NCI-H187 (cell line): Measurements from ENCODE around the gene FAM193A.
"Not testable (repeated sequence)": the region's sequence is repeated elsewhere in the genome, so short reads cannot be mapped to it uniquely, and the experiment has no call there.

Source experiments
- DNase-seq, 2 experiments: peaks; one replicate each; lab custom pipeline; 2025; lab: John Stamatoyannopoulos, UW

The FAM193A gene

GRCh38 chr4:2617955-2618354 lies 81.5 kb downstream of the FAM193A start:
- no peak for DNase-seq

DNA sequence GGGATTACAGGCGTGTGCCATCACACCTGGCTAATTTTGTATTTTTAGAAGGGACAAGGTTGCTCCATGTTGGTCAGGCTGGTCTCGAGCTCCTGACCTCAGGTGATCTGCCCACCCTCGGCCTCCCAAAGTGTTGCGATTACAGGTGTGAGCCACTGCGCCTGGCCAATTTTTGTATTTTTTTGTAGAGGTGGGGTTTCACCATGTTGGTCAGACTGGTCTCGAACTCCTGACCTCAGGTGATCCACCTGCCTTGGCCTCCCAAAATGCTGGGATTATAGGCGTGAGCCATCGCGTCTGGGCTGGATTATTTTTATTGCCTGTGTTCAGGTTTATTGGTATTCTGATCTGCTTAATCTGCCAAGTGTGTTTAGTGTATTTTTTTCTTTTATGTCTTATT lies 82.3 kb downstream of the FAM193A start:
- not testable (repeated sequence) for DNase-seq

- no peak for DNase-seq
Observed at GRCh38 chr4:2619459-2619858, 83.0 kb downstream of the FAM193A start.

DNA sequence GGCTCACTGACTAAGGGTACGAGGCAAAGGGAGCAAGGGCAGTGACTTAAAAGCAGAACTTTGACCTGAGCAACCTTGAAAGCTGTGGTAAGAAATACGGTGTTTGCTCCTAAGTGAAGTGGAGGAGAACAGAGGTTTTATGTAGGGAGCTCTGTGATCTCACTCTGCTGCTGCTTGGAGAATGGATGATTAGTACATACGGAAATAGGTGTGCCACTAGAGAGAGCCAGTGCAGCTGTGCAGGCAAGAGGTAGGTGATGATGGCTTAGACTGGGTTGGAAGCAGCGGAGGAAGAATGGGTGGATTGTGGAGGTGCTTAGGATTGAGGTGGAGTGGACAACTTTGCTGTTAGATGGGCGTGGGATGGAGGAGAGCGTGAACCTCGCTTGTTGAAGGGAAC lies 85.0 kb downstream of the FAM193A start:
- DNase-seq = no peak

DNA sequence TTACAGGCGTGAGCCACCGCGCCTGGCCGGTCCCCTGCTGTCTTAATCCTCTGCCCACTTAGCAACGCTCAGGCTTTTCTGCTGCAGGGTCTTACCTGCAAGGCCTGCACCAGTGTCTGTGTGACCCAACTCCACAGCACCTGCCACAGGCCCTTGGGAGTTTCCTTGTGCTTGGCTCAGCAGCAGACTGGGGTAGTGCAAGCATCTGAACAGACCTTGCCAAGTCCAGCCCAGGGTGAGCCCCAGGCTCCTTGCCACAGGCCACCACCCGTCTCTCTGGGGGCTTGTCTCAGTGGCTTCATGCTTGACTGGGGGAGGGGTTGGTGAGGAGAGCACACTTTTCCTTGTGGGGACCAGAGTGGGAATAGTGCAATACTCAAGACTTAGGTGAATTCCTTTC lies 87.0 kb downstream of the FAM193A start:
- DNase-seq = no peak

- DNase-seq = no peak
Observed at GRCh38 chr4:2624782-2625530, 88.5 kb downstream of the FAM193A start.

DNA sequence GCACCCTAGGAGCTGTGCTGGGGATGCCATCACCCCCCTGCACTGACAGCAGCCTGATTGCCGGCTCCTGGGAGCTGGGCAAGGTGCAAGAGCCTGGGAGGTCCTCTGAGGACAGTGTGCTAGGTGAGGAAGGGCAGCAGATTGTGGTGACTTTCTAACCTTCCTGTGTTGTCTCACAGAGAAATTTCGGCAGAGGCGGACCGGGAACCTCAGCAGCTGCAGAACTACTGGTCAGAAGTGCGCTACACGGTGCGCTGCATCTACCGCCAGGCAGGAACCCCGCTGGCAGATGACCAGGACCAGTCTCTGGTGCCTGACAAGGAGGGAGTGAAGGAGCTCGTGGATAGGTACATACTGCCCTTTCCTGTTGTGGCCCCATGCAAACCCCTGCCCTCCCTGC lies 89.8 kb downstream of the FAM193A start:
- no peak for DNase-seq

DNA sequence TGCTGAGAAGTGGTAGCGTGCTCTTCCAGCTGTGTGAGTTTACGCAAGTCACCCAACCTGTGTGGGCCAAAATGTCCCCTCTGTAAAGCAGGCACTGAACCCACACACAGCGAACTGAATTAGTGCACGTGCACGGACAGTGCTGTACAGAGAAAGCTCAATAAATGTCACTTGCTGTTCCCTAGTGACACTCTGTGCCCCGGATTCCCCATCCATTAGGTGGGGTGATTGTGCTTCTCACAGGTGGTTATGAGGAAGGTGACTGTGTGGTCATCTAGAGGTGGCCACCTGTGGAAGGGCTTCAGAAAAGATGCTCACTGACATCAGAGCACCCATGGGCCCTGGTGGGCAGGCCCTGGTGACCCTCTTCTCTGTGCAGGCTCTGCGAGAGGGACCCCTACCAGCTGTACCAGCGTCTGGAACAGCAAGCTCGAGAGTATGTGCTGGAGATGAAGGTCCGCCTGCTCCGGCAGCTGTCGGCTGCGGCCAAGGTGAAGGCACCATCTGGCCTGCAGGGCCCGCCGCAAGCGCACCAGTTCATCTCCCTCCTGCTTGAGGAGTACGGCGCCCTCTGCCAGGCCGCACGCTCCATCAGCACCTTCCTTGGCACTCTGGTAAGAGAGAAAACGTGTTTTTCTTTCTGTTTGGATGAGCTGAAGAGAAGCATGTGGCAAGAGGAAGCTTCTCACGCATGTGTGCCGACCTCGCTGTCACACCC lies 94.3 kb downstream of the FAM193A start:
- DNase-seq = no peak

GRCh38 chr4:2634014-2634413 lies 97.6 kb downstream of the FAM193A start:
- DNase-seq = no peak

DNA sequence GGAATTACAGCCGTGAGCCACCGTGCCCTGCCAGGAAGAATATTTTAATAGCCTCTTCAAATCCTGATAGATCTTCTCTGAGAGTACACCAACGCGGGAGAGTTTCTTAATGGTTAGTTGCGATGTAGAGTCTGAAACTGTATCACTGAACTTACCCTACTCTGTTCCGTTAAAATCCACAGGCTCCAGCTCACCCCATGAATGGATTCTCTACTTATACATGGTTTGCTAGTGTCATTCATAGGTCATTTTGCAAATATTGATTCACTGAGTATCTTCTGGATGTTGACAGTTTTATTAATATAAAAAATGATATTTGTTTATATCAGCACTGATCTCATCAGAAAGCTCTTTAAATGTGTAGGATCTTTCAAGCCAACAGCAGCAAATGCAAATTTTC lies 99.9 kb downstream of the FAM193A start:
- DNase-seq = no peak

- DNase-seq = not testable (repeated sequence)
Observed at GRCh38 chr4:2636994-2637393, 100.5 kb downstream of the FAM193A start.

GRCh38 chr4:2637956-2638552 lies 101.6 kb downstream of the FAM193A start:
- DNase-seq = no peak

DNA sequence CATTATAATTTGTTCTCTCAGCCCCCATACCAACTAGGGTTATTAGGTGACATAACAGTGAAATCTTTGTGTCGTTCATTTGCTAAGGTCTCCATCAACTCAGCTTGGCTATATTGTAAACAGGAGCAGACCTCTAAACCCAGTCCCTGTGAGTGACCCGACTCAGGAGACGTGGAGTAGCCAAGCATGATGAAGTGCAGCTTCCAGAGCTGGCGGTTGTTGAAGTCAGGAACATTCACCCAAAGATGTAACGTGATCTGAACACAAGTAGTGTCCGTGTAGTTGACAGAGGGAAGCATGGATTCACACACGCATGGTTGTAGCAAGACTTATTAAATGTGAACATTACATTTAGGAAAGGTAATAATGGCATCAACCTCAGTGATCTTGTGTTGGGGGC lies 102.3 kb downstream of the FAM193A start:
- DNase-seq = no peak

DNA sequence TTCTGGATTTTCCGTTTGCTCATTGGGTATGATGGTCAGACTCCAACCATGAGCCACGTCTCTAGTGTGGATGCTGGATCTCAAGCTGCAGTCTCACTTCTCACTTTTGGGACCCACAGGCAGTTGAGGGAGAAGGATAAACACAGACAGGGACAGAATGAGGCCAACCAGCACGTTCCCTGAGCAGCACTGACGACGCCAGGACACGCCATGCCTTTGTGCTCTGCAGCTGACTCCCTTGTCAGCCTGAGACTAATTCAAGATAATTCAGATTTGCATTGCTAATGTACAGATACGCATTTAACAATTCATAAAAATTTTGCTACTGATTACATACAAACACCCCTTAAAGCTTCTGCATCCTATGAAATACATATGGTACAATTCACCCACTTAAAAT lies 106.5 kb downstream of the FAM193A start:
- DNase-seq = no peak

DNA sequence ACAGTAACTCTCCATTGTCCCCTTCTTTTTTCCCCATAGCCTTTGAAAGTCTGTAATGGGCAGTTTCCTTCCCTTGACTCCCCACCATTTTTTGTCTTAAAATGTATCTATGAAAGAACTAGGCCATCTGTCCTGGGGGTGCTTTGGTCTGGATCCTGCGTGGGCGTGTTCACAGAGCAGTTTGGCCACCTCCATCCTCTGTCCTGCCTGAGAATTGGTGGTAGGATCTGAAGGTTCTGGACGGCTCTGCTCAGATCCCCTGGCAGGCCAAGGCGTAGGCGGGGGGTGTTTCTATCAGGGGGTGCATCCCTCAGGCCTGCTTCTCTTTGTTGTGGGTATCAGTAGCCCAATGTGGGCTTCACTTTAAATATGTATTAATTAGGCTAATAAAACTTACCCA lies 107.1 kb downstream of the FAM193A start:
- DNase-seq = no peak

GRCh38 chr4:2646396-2647149 lies 110.1 kb downstream of the FAM193A start:
- DNase-seq = no peak

DNA sequence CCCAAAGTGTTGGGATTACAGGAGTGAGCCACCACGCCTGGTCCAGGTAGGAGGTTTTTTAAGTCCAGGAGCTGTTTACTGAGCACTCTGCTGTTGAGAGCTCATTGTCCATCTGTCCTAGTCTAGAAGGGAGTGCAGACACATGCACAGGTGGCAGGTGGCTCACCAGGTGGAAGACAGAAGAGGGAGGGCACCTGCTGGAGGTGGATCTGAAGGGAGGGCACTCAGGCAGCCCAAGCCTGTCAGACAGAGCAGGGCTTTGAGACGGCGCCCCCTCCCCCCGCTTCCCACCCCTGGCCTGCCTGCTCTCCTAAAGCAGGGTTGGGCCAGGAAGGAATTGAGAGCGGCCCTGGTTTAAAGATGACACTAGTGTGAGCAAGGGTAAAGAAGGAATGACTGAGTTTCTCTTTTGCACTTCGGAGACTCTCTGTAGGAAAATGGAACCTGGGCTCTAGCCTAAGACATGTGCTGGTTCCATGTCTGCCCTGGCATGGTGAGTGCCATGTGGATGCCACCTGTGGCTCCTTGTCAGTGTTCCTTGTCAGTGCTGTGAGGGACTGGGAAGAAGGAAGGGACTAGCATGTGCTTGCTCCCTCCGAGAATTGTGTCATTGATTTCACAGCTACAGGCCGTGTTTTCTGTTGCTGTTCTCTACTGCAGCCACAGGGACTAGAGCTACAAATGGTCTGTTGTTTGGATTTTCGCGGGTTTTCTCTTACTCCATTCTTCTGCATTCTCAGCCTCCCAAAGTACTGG lies 111.1 kb downstream of the FAM193A start:
- DNase-seq = peak; percentile 74 to 82

GRCh38 chr4:2648159-2648814 lies 111.8 kb downstream of the FAM193A start:
- no peak for DNase-seq

- no peak for DNase-seq
Observed at GRCh38 chr4:2649604-2650114, 113.2 kb downstream of the FAM193A start.

DNA sequence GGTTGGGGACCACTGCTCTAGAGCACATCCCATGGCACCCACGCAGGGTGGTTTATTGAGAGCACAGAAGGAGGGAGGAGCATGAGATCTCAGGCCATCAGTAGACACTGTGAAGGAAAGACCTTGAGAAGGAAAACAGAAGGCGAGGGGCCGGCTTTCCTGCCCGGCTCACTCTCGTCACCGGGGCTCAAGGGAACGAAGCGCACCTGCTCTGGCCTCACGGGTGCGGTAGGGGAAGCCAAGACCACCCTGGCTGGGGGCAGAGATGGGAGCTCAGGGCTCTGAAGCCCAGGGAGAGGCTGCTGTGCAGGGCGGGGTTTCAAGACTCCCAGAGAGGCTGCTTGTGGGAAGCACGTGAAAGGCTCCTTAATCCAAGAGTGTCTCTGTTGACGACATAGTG lies 113.8 kb downstream of the FAM193A start:
- DNase-seq = no peak

GRCh38 chr4:2651546-2651945 lies 115.1 kb downstream of the FAM193A start:
- no peak for DNase-seq
